Natural killer cell (primary cell): ENCODE results near the gene SPDL1. TPM values are rescaled to one million over a fixed set of nuclear protein-coding genes. Genes with fewer than 3 reads are reported as not detected.
A peak's percentile ranks its signal among the peaks of the same experiment; 100 is the strongest.

Experiments
- ATAC-seq, 3 donors: fragments of 150-1000 bp in 2 of 3; fragments of 200-7000 bp in 1 of 3; cut with Tn5 transposase; 1 replicate in 1 of 3; 2 replicates in 2 of 3; pipeline ENCODE4 v1.10.0; 2021; ENCODE audit warnings: mild to moderate bottlenecking in 2 of 3, moderate library complexity in 2 of 3
- DNase-seq, 2 donors: peaks; one replicate each; pipeline versions ENCODE4 v3.0.0 to v3.0.0-alpha.2; 2013 to 2021; ENCODE audit warnings: mixed read lengths in 1 of 2
- H3K27ac ChIP-seq: one replicate; pipeline ENCODE4 v1.5.1; 2013; ENCODE audit warnings: mild to moderate bottlenecking, low read length
- H3K27me3 ChIP-seq: one replicate; pipeline ENCODE4 v1.6.1; 2013; ENCODE audit warnings: low read length; ENCODE audit not compliant: control insufficient read depth, insufficient read depth
- H3K36me3 ChIP-seq: one replicate; pipeline ENCODE4 v1.6.1; 2013; ENCODE audit warnings: low read length; ENCODE audit not compliant: control insufficient read depth, insufficient read depth
- H3K4me1 ChIP-seq: one replicate; pipeline ENCODE4 v1.6.1; 2013; ENCODE audit warnings: low read length; ENCODE audit not compliant: control insufficient read depth, insufficient read depth
- H3K4me3 ChIP-seq: one replicate; pipeline ENCODE4 v1.5.1; 2013; ENCODE audit warnings: low read length
- H3K9me3 ChIP-seq: one replicate; pipeline ENCODE4 v1.6.1; 2013; ENCODE audit warnings: low read length; ENCODE audit not compliant: control insufficient read depth, insufficient read depth
- H3K27ac Mint-ChIP-seq, 2 donors: one replicate each; pipeline ENCODE4 v1.8.0; 2022; ENCODE audit warnings: mild to moderate bottlenecking in 2 of 2, mixed read lengths in 2 of 2, moderate library complexity in 1 of 2
- H3K27me3 Mint-ChIP-seq, 2 donors: one replicate each; pipeline ENCODE4 v1.8.0; 2022; ENCODE audit warnings: low read depth in 2 of 2, mixed read lengths in 2 of 2
- H3K36me3 Mint-ChIP-seq: one replicate; pipeline ENCODE4 v1.8.0; 2022; ENCODE audit warnings: mixed read lengths
- H3K4me1 Mint-ChIP-seq, 2 donors: one replicate each; pipeline ENCODE4 v1.8.0; 2022; ENCODE audit warnings: mixed read lengths in 2 of 2
- H3K4me3 Mint-ChIP-seq: one replicate; pipeline ENCODE4 v1.8.0; 2022; ENCODE audit warnings: mild to moderate bottlenecking, moderate library complexity, mixed read lengths
- H3K9me3 Mint-ChIP-seq, 2 donors: one replicate each; pipeline ENCODE4 v1.8.0; 2022; ENCODE audit warnings: mixed read lengths in 2 of 2
- WGBS: methylation state at CpG from one replicate; pipeline ENCODE4 v1.1.7; 2013; ENCODE audit warnings: missing lambda C conversion rate; ENCODE audit not compliant: insufficient coverage; 5-methylcytosine and 5-hydroxymethylcytosine counted together
- intact Hi-C: fragments of 100-400 bp; cut with micrococcal nuclease; formaldehyde crosslinking; loops from one replicate; pipeline ENCODE4 v1.14.2; 2022
- total RNA-seq, 4 donors: library from RNA; stranded (reverse); fragments of 120-200 nt in 1 of 4; gene quantifications; one replicate each; pipeline versions ENCODE4 v1.2.3 to v1.2.4, GENCODE V29; 2013 to 2022
- TF ChIP-seq, protein P1 (sequence below): fragments of 200-600 bp; IDR thresholded peaks from one replicate; pipeline ENCODE4 v1.8.0; 2022; ENCODE audit warnings: antibody characterized with exemption

SPDL1 gene, protein sequence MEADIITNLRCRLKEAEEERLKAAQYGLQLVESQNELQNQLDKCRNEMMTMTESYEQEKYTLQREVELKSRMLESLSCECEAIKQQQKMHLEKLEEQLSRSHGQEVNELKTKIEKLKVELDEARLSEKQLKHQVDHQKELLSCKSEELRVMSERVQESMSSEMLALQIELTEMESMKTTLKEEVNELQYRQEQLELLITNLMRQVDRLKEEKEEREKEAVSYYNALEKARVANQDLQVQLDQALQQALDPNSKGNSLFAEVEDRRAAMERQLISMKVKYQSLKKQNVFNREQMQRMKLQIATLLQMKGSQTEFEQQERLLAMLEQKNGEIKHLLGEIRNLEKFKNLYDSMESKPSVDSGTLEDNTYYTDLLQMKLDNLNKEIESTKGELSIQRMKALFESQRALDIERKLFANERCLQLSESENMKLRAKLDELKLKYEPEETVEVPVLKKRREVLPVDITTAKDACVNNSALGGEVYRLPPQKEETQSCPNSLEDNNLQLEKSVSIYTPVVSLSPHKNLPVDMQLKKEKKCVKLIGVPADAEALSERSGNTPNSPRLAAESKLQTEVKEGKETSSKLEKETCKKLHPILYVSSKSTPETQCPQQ
- 10 to 100 TPM in 2 of 3 donors, 1 to 10 TPM in 1; 6.5 to 19.1 (median 10.2) TPM for total RNA-seq
- 12.7 TPM for total RNA-seq (2013)

DNA sequence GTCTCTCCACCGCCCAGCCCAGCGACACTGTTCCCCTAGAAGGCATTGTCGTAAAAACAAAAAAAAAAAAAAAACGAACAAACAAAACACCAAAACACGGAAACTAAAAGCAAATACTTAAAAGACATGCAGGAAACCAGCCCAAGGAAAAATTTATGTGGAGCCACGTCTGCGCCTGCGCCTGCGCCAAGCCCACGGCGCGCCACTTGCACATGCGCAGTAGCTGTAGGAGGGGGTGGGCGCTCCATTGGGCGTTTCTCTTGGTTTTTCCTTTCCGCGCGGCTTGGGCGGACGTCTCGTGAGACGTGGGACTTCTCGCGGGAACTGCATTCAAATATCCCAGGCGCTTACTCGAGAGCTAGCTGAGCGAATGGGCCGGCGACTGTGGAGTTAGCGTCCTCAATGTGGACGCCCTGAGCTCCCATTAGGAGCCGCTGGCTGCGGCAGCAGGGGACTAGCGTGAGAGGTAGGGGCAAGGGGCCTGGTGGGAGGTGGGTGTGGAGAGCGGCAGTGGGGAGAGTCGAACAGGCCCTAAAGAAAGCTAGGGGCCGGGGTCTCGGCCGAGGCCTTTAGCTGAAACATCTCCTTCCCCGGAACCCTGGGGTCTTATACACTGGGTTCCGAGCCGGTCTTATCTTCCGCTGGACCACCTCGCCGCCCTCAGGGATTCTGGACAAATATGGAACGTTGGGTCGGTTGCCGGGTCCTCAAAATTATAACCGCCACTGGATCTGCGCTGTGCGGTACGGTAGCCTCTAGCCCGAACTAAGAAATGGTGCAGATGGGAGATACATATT lies at the start of gene SPDL1:
Gene SPDL1, plus strand, starts transcription at position 350 of the 797 bp plus-strand sequence. CDS start 4,644 bp downstream, outside the sequence.
- Histone ChIP-seq H3K4me1 (peaks cover 8% of the 10 kb centered on the region), H3K4me3 (peak within 1 kb of the TSS; percentile 80), H3K36me3 (no peaks in the 10 kb centered on the region), H3K27me3 (no peaks in the 10 kb centered on the region), H3K9me3 (no peaks in the 10 kb centered on the region), H3K27ac (peak within 1 kb of the TSS; percentile 64)
- peaks cover 4 to 35% of the 10 kb centered on the region in 2 donors for H3K4me1 Mint-ChIP-seq
- ATAC-seq (peak; percentile 96), DNase-seq (peak; percentile 87 to 98)
- peak within 1 kb of the TSS; percentile 96 for H3K4me3 Mint-ChIP-seq
- TF ChIP-seq, protein P1, sequence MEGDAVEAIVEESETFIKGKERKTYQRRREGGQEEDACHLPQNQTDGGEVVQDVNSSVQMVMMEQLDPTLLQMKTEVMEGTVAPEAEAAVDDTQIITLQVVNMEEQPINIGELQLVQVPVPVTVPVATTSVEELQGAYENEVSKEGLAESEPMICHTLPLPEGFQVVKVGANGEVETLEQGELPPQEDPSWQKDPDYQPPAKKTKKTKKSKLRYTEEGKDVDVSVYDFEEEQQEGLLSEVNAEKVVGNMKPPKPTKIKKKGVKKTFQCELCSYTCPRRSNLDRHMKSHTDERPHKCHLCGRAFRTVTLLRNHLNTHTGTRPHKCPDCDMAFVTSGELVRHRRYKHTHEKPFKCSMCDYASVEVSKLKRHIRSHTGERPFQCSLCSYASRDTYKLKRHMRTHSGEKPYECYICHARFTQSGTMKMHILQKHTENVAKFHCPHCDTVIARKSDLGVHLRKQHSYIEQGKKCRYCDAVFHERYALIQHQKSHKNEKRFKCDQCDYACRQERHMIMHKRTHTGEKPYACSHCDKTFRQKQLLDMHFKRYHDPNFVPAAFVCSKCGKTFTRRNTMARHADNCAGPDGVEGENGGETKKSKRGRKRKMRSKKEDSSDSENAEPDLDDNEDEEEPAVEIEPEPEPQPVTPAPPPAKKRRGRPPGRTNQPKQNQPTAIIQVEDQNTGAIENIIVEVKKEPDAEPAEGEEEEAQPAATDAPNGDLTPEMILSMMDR, result no peak
- WGBS, result under 1% methylated on average over 52 of the region's 53 CpGs
- no peaks in the 10 kb centered on the region for H3K36me3 Mint-ChIP-seq
- H3K27ac Mint-ChIP-seq, result peak within 1 kb of the TSS; percentile 89 to 91
- intact Hi-C loops, result no loop called here
- peaks cover 4 to 12% of the 10 kb centered on the region in 2 donors for H3K27me3 Mint-ChIP-seq
- no peaks in the 10 kb centered on the region for H3K9me3 Mint-ChIP-seq

DNA sequence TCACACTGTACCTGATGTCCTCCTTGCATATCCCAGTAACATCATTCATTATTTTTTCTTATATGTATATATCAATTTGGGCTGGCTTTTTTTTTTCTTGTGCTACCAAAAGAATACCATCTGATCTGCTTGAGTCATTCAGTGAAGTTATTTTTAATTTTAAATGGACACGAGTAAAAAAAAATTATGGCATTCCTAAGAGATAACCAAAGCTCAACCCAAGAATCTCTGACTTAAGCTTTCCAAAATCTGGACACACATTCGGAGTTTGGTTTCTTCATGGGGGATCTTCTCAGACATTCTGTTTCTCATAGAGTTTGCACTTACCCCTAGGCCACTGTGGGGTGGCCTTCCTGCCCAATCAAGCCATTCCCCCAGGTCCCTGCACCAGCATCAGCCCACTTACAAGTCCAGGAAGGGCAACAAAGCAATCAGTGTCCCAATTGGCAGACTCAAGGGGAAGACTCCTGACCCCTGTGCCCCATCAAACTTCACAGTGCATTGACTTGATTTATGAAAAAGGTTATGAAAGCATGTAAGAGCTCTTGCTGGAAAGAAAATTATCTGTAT lies 49.2 kb upstream of the SPDL1 start:
- no peak overlapping the region for H3K27ac Mint-ChIP-seq
- no peaks in the 10 kb centered on the region for H3K27me3 ChIP-seq
- intact Hi-C loops, result no loop called here
- H3K9me3 ChIP-seq, result no peaks in the 10 kb centered on the region
- H3K4me1 Mint-ChIP-seq, result no peaks in the 10 kb centered on the region
- no peak overlapping the region for H3K27ac ChIP-seq
- ATAC-seq (no peak), DNase-seq (no peak)
- no peak overlapping the region for H3K4me3 ChIP-seq
- no peaks in the 10 kb centered on the region for H3K36me3 ChIP-seq
- no peaks in the 10 kb centered on the region for H3K4me1 ChIP-seq
- H3K9me3 Mint-ChIP-seq, result no peaks in the 10 kb centered on the region
- WGBS, result 90% methylated on average over 2 of the region's 2 CpGs
- H3K4me3 Mint-ChIP-seq, result no peak overlapping the region
- no peaks in the 10 kb centered on the region for H3K36me3 Mint-ChIP-seq
- TF ChIP-seq, protein P1, result no peak
- H3K27me3 Mint-ChIP-seq, result peaks cover 12 to 42% of the 10 kb centered on the region in 2 donors

DNA sequence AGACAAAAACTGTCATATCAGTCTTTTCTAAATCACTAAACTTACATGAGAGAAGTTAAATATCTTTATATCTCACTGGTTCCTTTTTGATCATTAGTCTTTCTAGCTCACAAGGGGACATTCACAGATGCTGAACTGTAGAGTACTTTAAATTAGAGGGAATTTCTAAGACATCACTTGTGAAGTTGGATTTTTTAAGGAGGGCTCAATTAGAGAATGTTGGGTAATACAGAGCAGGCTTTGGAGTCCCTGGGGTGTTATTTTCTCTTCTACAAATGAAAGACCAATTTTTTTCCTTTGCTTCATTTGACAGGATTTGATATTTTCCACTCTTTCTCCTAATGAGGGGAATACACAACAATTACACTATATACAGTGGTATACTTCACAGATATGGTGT lies 48.6 kb upstream of the SPDL1 start:
- intact Hi-C loops, result no loop called here
- no peaks in the 10 kb centered on the region for H3K4me1 ChIP-seq
- no peaks in the 10 kb centered on the region for H3K4me1 Mint-ChIP-seq
- H3K27me3 Mint-ChIP-seq, result peaks cover 10 to 38% of the 10 kb centered on the region in 2 donors
- H3K27ac ChIP-seq, result no peak overlapping the region
- DNase-seq, result no peak
- no peaks in the 10 kb centered on the region for H3K9me3 Mint-ChIP-seq
- H3K4me3 Mint-ChIP-seq, result no peak overlapping the region
- ATAC-seq, result no peak
- H3K36me3 Mint-ChIP-seq, result no peaks in the 10 kb centered on the region
- no peaks in the 10 kb centered on the region for H3K36me3 ChIP-seq
- no peaks in the 10 kb centered on the region for H3K27me3 ChIP-seq
- H3K4me3 ChIP-seq, result no peak overlapping the region
- no peak overlapping the region for H3K27ac Mint-ChIP-seq
- H3K9me3 ChIP-seq, result no peaks in the 10 kb centered on the region
- TF ChIP-seq, protein P1, result no peak
